HFF-Myc (cell line): ENCODE measurements around the gene PSMD10.

ENCODE experiments used
- DNase-seq: peaks from one replicate; pipeline ENCODE4 v3.0.0-alpha.2; 2011; ENCODE audit warnings: low read depth; ENCODE audit errors: extremely low read depth
- H3K4me3 ChIP-seq: replicated peaks from 2 replicates; pipeline ENCODE4 v1.5.1; 2011; ENCODE audit warnings: low read depth, mild to moderate bottlenecking, control low read depth, low read length
- TF ChIP-seq, protein P1 (sequence below): IDR thresholded peaks from 2 replicates; pipeline ENCODE4 v1.5.1; 2012; ENCODE audit warnings: mild to moderate bottlenecking, low read depth, low read length, control low read depth; ENCODE audit errors: missing control alignments

Gene PSMD10

DNA sequence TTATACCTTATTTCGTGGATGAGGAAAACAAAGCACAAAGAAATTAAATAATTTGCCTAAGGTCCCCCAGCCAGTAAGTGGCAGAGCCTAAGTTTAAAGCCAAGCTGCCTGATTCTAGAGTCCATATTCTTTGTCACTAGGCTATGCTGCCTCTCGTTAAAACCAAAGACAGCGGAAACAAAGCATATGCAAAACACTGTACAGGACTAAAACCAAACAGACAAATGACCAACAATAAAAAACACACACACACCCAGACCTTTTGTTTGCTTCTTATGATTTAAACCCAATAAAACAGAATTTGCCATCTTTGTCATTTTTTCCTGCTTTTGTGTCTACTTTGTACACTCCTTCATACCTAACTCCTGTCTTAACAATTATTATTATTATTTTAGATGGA lies 56.6 kb downstream of the PSMD10 start:
- TF ChIP-seq, protein P1, sequence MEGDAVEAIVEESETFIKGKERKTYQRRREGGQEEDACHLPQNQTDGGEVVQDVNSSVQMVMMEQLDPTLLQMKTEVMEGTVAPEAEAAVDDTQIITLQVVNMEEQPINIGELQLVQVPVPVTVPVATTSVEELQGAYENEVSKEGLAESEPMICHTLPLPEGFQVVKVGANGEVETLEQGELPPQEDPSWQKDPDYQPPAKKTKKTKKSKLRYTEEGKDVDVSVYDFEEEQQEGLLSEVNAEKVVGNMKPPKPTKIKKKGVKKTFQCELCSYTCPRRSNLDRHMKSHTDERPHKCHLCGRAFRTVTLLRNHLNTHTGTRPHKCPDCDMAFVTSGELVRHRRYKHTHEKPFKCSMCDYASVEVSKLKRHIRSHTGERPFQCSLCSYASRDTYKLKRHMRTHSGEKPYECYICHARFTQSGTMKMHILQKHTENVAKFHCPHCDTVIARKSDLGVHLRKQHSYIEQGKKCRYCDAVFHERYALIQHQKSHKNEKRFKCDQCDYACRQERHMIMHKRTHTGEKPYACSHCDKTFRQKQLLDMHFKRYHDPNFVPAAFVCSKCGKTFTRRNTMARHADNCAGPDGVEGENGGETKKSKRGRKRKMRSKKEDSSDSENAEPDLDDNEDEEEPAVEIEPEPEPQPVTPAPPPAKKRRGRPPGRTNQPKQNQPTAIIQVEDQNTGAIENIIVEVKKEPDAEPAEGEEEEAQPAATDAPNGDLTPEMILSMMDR, result no peak
- H3K4me3 ChIP-seq, result no peak overlapping the region
- no peak for DNase-seq
